Measurements from ENCODE around the gene GPANK1.

DNA sequence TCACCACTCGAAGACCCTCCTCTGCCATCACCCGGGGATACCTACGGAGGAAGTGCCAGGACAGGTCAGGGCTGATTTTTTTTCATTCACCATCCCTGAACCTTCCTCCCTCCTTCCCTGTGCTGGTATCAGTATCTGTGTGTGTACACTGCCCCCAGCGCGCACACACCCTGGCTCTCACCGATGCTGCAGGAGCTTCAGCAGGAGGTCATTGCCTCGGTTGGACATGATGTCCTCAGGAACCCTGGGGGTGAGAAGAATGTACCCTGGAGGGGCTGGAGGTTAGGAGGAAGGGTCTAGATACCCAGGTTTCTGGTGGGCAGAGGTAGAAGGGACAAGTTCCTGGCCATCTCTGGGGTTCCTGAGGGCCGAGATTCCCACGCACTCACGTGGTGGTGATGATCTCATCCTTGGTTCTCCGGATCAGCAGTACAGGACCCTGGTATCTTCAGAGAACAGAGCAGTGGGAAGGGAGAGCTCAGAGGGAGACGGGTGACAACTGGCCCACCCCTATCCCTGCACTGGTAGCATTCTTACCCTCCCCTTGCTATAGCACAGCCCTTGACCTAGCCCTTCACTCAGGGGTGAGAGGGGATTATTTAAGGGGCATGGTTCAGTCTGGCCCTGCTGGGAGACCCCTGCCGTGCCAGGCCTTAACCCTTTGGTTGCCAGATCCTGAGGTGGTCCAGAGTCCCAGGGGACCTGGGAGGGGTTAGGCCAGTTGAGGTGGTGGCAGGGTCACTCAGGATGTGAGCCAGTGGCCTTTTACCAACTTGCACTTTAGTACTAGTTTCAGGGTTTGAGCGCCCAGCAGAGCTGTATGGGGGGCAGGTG is 23.3 kb upstream of the GPANK1 start:
- TF ChIP-seq, protein P1, sequence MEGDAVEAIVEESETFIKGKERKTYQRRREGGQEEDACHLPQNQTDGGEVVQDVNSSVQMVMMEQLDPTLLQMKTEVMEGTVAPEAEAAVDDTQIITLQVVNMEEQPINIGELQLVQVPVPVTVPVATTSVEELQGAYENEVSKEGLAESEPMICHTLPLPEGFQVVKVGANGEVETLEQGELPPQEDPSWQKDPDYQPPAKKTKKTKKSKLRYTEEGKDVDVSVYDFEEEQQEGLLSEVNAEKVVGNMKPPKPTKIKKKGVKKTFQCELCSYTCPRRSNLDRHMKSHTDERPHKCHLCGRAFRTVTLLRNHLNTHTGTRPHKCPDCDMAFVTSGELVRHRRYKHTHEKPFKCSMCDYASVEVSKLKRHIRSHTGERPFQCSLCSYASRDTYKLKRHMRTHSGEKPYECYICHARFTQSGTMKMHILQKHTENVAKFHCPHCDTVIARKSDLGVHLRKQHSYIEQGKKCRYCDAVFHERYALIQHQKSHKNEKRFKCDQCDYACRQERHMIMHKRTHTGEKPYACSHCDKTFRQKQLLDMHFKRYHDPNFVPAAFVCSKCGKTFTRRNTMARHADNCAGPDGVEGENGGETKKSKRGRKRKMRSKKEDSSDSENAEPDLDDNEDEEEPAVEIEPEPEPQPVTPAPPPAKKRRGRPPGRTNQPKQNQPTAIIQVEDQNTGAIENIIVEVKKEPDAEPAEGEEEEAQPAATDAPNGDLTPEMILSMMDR (conservative IDR thresholded peaks at IDR 0.05; ENCODE audit: low read depth, low read length): no peak
- TF ChIP-seq POLR2A (IDR thresholded peaks at IDR 0.05; ENCODE audit: low read depth, low read length): no peak
- TF ChIP-seq RFX5 (IDR thresholded peaks at IDR 0.05; ENCODE audit: low read depth, low read length): no peak
- no peak for TF ChIP-seq USF2 (IDR thresholded peaks at IDR 0.05; ENCODE audit: low read depth, low read length)
- TF ChIP-seq NFE2L2 (IDR thresholded peaks at IDR 0.05; ENCODE audit: low read depth, low read length): no peak
- TF ChIP-seq CEBPB (IDR thresholded peaks at IDR 0.05; ENCODE audit: low read depth, low read length): no peak
- no peak for TF ChIP-seq BHLHE40 (IDR thresholded peaks at IDR 0.05; ENCODE audit: low read depth, low read length)
- no peak for TF ChIP-seq SMC3 (IDR thresholded peaks at IDR 0.05; ENCODE audit: low read depth, low read length)
- no peak for TF ChIP-seq RAD21 (IDR thresholded peaks at IDR 0.05; ENCODE audit: low read length)
- no peak for TF ChIP-seq MAZ (IDR thresholded peaks at IDR 0.05; ENCODE audit: borderline replicate concordance, low read depth, low read length)
- TF ChIP-seq RCOR1 (IDR thresholded peaks at IDR 0.05; ENCODE audit: insufficient replicate concordance, low read length): no peak
- TF ChIP-seq MAFK (IDR thresholded peaks at IDR 0.05; ENCODE audit: low read depth, low read length): no peak

All from IMR-90 (cell line).